Cerebellar nuclear complex (tissue), 1 donor: Measurements from ENCODE around the gene RPTOR.

Source experiments
- DNase-seq, 2 experiments: peaks; one replicate each; lab custom pipeline; 2025; lab: John Stamatoyannopoulos, UW

Gene RPTOR

GRCh38 chr17:80892019-80892855 lies 347.6 kb downstream of the RPTOR start:
- DNase-seq = no peak

- DNase-seq = no peak
Measured at GRCh38 chr17:80892900-80893603, 348.4 kb downstream of the RPTOR start.

- DNase-seq = no peak
Measured at GRCh38 chr17:80893604-80894438, 349.2 kb downstream of the RPTOR start.

GRCh38 chr17:80894439-80894721 lies 349.7 kb downstream of the RPTOR start:
- DNase-seq = no peak

GRCh38 chr17:80894726-80895125 lies 350.1 kb downstream of the RPTOR start:
- no peak for DNase-seq

GRCh38 chr17:80895366-80895765 lies 350.7 kb downstream of the RPTOR start:
- no peak for DNase-seq

GRCh38 chr17:80898716-80899115 lies 354.1 kb downstream of the RPTOR start:
- DNase-seq = no peak

- no peak for DNase-seq
Measured at GRCh38 chr17:80899402-80900268, 355.0 kb downstream of the RPTOR start.

- DNase-seq = no peak
Measured at GRCh38 chr17:80901319-80901718, 356.7 kb downstream of the RPTOR start.

GRCh38 chr17:80902197-80902962 lies 357.7 kb downstream of the RPTOR start:
- DNase-seq = no peak

GRCh38 chr17:80902963-80903611 lies 358.4 kb downstream of the RPTOR start:
- DNase-seq = no peak

- no peak for DNase-seq
Measured at GRCh38 chr17:80904036-80904753, 359.6 kb downstream of the RPTOR start.

GRCh38 chr17:80905586-80906230 lies 361.1 kb downstream of the RPTOR start:
- DNase-seq = no peak

GRCh38 chr17:80906364-80907259 lies 362.0 kb downstream of the RPTOR start:
- no peak for DNase-seq

- no peak for DNase-seq
Measured at GRCh38 chr17:80907281-80907680, 362.6 kb downstream of the RPTOR start.

- no peak for DNase-seq
Measured at GRCh38 chr17:80908211-80908610, 363.6 kb downstream of the RPTOR start.

- no peak for DNase-seq
Measured at GRCh38 chr17:80908776-80909175, 364.1 kb downstream of the RPTOR start.

- no peak for DNase-seq
Measured at GRCh38 chr17:80909635-80910034, 365.0 kb downstream of the RPTOR start.
